Measurements from ENCODE around the gene OR51A2.

OR51A2 gene

DNA sequence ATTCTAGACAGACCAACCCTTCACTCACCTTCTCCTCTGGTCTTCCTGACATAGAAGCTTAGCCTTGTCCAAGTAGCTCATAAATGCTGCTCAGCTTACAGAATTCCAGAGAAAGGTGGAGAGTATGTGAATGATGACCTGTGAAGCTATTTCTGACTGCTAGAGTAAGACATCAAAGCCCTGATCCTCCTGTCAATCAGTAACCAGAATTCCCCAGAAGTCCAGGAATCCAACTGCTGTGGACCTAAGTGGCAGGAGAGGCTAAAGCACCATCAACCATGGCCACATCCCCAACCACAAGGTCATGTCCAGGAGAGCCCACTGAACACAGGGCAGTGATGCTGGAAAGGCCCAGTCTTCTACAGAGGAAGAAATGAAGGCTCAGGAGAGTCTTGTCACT lies 38.9 kb downstream of the OR51A2 start:
- in situ Hi-C loops (cut with MboI; ENCODE audit: low sequenced_read_pairs, unreplicated experiment): no loop called here
- TF ChIP-seq, protein P1, sequence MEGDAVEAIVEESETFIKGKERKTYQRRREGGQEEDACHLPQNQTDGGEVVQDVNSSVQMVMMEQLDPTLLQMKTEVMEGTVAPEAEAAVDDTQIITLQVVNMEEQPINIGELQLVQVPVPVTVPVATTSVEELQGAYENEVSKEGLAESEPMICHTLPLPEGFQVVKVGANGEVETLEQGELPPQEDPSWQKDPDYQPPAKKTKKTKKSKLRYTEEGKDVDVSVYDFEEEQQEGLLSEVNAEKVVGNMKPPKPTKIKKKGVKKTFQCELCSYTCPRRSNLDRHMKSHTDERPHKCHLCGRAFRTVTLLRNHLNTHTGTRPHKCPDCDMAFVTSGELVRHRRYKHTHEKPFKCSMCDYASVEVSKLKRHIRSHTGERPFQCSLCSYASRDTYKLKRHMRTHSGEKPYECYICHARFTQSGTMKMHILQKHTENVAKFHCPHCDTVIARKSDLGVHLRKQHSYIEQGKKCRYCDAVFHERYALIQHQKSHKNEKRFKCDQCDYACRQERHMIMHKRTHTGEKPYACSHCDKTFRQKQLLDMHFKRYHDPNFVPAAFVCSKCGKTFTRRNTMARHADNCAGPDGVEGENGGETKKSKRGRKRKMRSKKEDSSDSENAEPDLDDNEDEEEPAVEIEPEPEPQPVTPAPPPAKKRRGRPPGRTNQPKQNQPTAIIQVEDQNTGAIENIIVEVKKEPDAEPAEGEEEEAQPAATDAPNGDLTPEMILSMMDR (IDR thresholded peaks at IDR 0.05; ENCODE audit: borderline replicate concordance, control extremely low read depth, extremely low read depth, insufficient read depth, missing control alignments): no peak
- DNase-seq (ENCODE audit: low spot score): no peak
